ENCODE data around the gene ANXA1. TPM values are rescaled to one million over a fixed set of nuclear protein-coding genes. Genes with fewer than 3 reads are reported as not detected.
A peak's percentile ranks its signal among the peaks of the same experiment; 100 is the strongest.

The ANXA1 gene
- total RNA-seq, 1 experiment from 2014 or later: not detected

GRCh38 chr9:73199448-73199847 lies 47.8 kb downstream of the ANXA1 start:
- DNase-seq: no peak
- Histone ChIP-seq H3K79me2 (ENCODE audit: low read length) (no peaks in the 10 kb centered on the region), H3K9ac (ENCODE audit: low read length) (no peak overlapping the region), H2AFZ (ENCODE audit: low read length) (no peak overlapping the region), H3K9me2 (replicated peaks; ENCODE audit: insufficient read depth, low read length) (no peaks in the 10 kb centered on the region), H3K9me3 (ENCODE audit: low read length) (no peaks in the 10 kb centered on the region), H3K36me3 (ENCODE audit: insufficient read depth, low read length) (no peaks in the 10 kb centered on the region), H3K4me3 (ENCODE audit: low read length) (no peak overlapping the region), H3K27me3 (ENCODE audit: low read length) (no peaks in the 10 kb centered on the region), H3K4me1 (ENCODE audit: low read length) (no peaks in the 10 kb centered on the region), H3K4me2 (ENCODE audit: low read depth, low read length, poor library complexity, severe bottlenecking) (no peak overlapping the region), H4K20me1 (ENCODE audit: insufficient read depth, low read depth, low read length) (no peaks in the 10 kb centered on the region), H3K27ac (ENCODE audit: low read length) (no peak overlapping the region)

GRCh38 chr9:73199886-73200285 lies 48.2 kb downstream of the ANXA1 start:
- Histone ChIP-seq H3K79me2 (ENCODE audit: low read length) (no peaks in the 10 kb centered on the region), H3K36me3 (ENCODE audit: insufficient read depth, low read length) (no peaks in the 10 kb centered on the region), H2AFZ (ENCODE audit: low read length) (no peak overlapping the region), H3K27ac (ENCODE audit: low read length) (no peak overlapping the region), H3K9ac (ENCODE audit: low read length) (no peak overlapping the region), H3K9me2 (replicated peaks; ENCODE audit: insufficient read depth, low read length) (no peaks in the 10 kb centered on the region; the same call in 1 of the 2 replicates), H3K9me3 (ENCODE audit: low read length) (no peaks in the 10 kb centered on the region), H3K4me2 (ENCODE audit: low read depth, low read length, poor library complexity, severe bottlenecking) (no peak overlapping the region), H3K27me3 (ENCODE audit: low read length) (no peaks in the 10 kb centered on the region), H4K20me1 (ENCODE audit: insufficient read depth, low read depth, low read length) (no peaks in the 10 kb centered on the region), H3K4me1 (ENCODE audit: low read length) (no peaks in the 10 kb centered on the region), H3K4me3 (ENCODE audit: low read length) (no peak overlapping the region)
- DNase-seq: no peak

- peak; percentile 83 for DNase-seq
- Histone ChIP-seq H4K20me1 (ENCODE audit: insufficient read depth, low read depth, low read length) (no peaks in the 10 kb centered on the region), H3K4me2 (ENCODE audit: low read depth, low read length, poor library complexity, severe bottlenecking) (no peak overlapping the region), H3K27me3 (ENCODE audit: low read length) (no peaks in the 10 kb centered on the region), H3K9me2 (replicated peaks; ENCODE audit: insufficient read depth, low read length) (no peaks in the 10 kb centered on the region; the same call in 1 of the 2 replicates), H3K9me3 (ENCODE audit: low read length) (no peaks in the 10 kb centered on the region), H3K79me2 (ENCODE audit: low read length) (no peaks in the 10 kb centered on the region), H3K27ac (ENCODE audit: low read length) (no peak overlapping the region), H3K36me3 (ENCODE audit: insufficient read depth, low read length) (no peaks in the 10 kb centered on the region), H2AFZ (ENCODE audit: low read length) (no peak overlapping the region), H3K4me1 (ENCODE audit: low read length) (no peaks in the 10 kb centered on the region), H3K4me3 (ENCODE audit: low read length) (no peak overlapping the region), H3K9ac (ENCODE audit: low read length) (no peak overlapping the region)
These were observed 49.2 kb downstream of the ANXA1 start for GRCh38 chr9:73200694-73201452.

GRCh38 chr9:73202980-73203379 lies 51.3 kb downstream of the ANXA1 start:
- Histone ChIP-seq H3K9me2 (replicated peaks; ENCODE audit: insufficient read depth, low read length) (no peaks in the 10 kb centered on the region; the same call in 1 of the 2 replicates), H3K4me2 (ENCODE audit: low read depth, low read length, poor library complexity, severe bottlenecking) (no peak overlapping the region), H3K79me2 (ENCODE audit: low read length) (no peaks in the 10 kb centered on the region), H3K27ac (ENCODE audit: low read length) (no peak overlapping the region), H3K27me3 (ENCODE audit: low read length) (no peaks in the 10 kb centered on the region), H2AFZ (ENCODE audit: low read length) (no peak overlapping the region), H3K9ac (ENCODE audit: low read length) (no peak overlapping the region), H3K9me3 (ENCODE audit: low read length) (no peaks in the 10 kb centered on the region), H3K4me1 (ENCODE audit: low read length) (no peaks in the 10 kb centered on the region), H3K36me3 (ENCODE audit: insufficient read depth, low read length) (no peaks in the 10 kb centered on the region), H4K20me1 (ENCODE audit: insufficient read depth, low read depth, low read length) (no peaks in the 10 kb centered on the region), H3K4me3 (ENCODE audit: low read length) (no peak overlapping the region)
- no peak for DNase-seq

GRCh38 chr9:73204936-73205335 lies 53.3 kb downstream of the ANXA1 start:
- H3K36me3 ChIP-seq (ENCODE audit: insufficient read depth, low read length): no peaks in the 10 kb centered on the region
- no peak overlapping the region for H3K4me2 ChIP-seq (ENCODE audit: low read depth, low read length, poor library complexity, severe bottlenecking)
- H3K27me3 ChIP-seq (ENCODE audit: low read length): no peaks in the 10 kb centered on the region
- H3K9me2 ChIP-seq (replicated peaks; ENCODE audit: insufficient read depth, low read length): no peaks in the 10 kb centered on the region; the same call in 1 of the 2 replicates
- H3K4me3 ChIP-seq (ENCODE audit: low read length): no peak overlapping the region
- DNase-seq: no peak
- H3K4me1 ChIP-seq (ENCODE audit: low read length): no peaks in the 10 kb centered on the region
- H3K27ac ChIP-seq (ENCODE audit: low read length): no peak overlapping the region
- H3K9me3 ChIP-seq (ENCODE audit: low read length): no peaks in the 10 kb centered on the region
- no peaks in the 10 kb centered on the region for H4K20me1 ChIP-seq (ENCODE audit: insufficient read depth, low read depth, low read length)
- H2AFZ ChIP-seq (ENCODE audit: low read length): no peak overlapping the region
- H3K79me2 ChIP-seq (ENCODE audit: low read length): no peaks in the 10 kb centered on the region
- no peak overlapping the region for H3K9ac ChIP-seq (ENCODE audit: low read length)

- no peak overlapping the region for H2AFZ ChIP-seq (ENCODE audit: low read length)
- H3K9me3 ChIP-seq (ENCODE audit: low read length): no peaks in the 10 kb centered on the region
- H3K4me2 ChIP-seq (ENCODE audit: low read depth, low read length, poor library complexity, severe bottlenecking): no peak overlapping the region
- DNase-seq: no peak
- no peaks in the 10 kb centered on the region for H4K20me1 ChIP-seq (ENCODE audit: insufficient read depth, low read depth, low read length)
- H3K9ac ChIP-seq (ENCODE audit: low read length): no peak overlapping the region
- H3K79me2 ChIP-seq (ENCODE audit: low read length): no peaks in the 10 kb centered on the region
- H3K4me3 ChIP-seq (ENCODE audit: low read length): no peak overlapping the region
- H3K27me3 ChIP-seq (ENCODE audit: low read length): no peaks in the 10 kb centered on the region
- peaks cover 3% of the 10 kb centered on the region; the same call in 1 of the 2 replicates for H3K9me2 ChIP-seq (replicated peaks; ENCODE audit: insufficient read depth, low read length)
- no peaks in the 10 kb centered on the region for H3K4me1 ChIP-seq (ENCODE audit: low read length)
- H3K27ac ChIP-seq (ENCODE audit: low read length): no peak overlapping the region
- H3K36me3 ChIP-seq (ENCODE audit: insufficient read depth, low read length): no peaks in the 10 kb centered on the region
These were observed 55.2 kb downstream of the ANXA1 start for GRCh38 chr9:73206851-73207250.

- Histone ChIP-seq H3K36me3 (ENCODE audit: insufficient read depth, low read length) (no peaks in the 10 kb centered on the region), H2AFZ (ENCODE audit: low read length) (no peak overlapping the region), H4K20me1 (ENCODE audit: insufficient read depth, low read depth, low read length) (no peaks in the 10 kb centered on the region), H3K9me2 (replicated peaks; ENCODE audit: insufficient read depth, low read length) (0 out of 2 replicates have a peak, but pooled peaks cover 3% of the 10 kb centered on the region), H3K4me2 (ENCODE audit: low read depth, low read length, poor library complexity, severe bottlenecking) (no peak overlapping the region), H3K4me1 (ENCODE audit: low read length) (no peaks in the 10 kb centered on the region), H3K9ac (ENCODE audit: low read length) (no peak overlapping the region), H3K27me3 (ENCODE audit: low read length) (no peaks in the 10 kb centered on the region), H3K9me3 (ENCODE audit: low read length) (no peaks in the 10 kb centered on the region), H3K27ac (ENCODE audit: low read length) (no peak overlapping the region), H3K4me3 (ENCODE audit: low read length) (no peak overlapping the region), H3K79me2 (ENCODE audit: low read length) (no peaks in the 10 kb centered on the region)
- no peak for DNase-seq
These were observed 59.4 kb downstream of the ANXA1 start for GRCh38 chr9:73210886-73211666.

- Histone ChIP-seq H3K9me2 (replicated peaks; ENCODE audit: insufficient read depth, low read length) (0 out of 2 replicates have a peak, but pooled peaks cover 3% of the 10 kb centered on the region), H4K20me1 (ENCODE audit: insufficient read depth, low read depth, low read length) (no peaks in the 10 kb centered on the region), H2AFZ (ENCODE audit: low read length) (no peak overlapping the region), H3K27me3 (ENCODE audit: low read length) (no peaks in the 10 kb centered on the region), H3K4me2 (ENCODE audit: low read depth, low read length, poor library complexity, severe bottlenecking) (no peak overlapping the region), H3K27ac (ENCODE audit: low read length) (no peak overlapping the region), H3K4me1 (ENCODE audit: low read length) (no peaks in the 10 kb centered on the region), H3K4me3 (ENCODE audit: low read length) (no peak overlapping the region), H3K9me3 (ENCODE audit: low read length) (no peaks in the 10 kb centered on the region), H3K79me2 (ENCODE audit: low read length) (no peaks in the 10 kb centered on the region), H3K36me3 (ENCODE audit: insufficient read depth, low read length) (no peaks in the 10 kb centered on the region), H3K9ac (ENCODE audit: low read length) (no peak overlapping the region)
- DNase-seq: no peak
These were observed 61.6 kb downstream of the ANXA1 start for GRCh38 chr9:73213300-73213699.

Measured in Karpas-422 (cell line).